ENCODE measurements around the gene NMD3. TPM values are rescaled to one million over a fixed set of nuclear protein-coding genes. Genes with fewer than 3 reads are reported as not detected.

The NMD3 gene
- total RNA-seq, 1 donor from 2014 or later, result 87.3 TPM

DNA sequence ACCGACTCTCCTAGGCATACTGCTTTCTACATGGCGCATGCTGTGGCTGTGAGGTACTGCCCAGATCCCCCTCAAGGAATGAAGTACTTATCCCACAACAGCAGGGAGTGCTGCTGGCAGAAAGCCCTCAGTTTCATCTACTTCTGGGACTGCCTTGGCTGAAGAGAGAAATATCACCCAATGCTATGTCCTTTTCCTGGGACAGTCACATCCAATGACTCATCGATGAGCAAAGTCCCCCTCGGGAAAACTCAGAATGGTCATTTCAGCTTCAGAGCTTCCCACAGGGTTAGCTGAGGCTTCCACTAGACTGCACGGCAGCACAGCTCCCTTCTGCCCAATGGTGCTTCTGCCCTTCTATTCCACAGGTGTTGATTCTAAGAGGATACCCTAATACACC, 3.6 kb upstream of the NMD3 start:
- Histone ChIP-seq H2AFZ (ENCODE audit: low read depth, low read length) (no peak overlapping the region), H3K27ac (ENCODE audit: low read depth, low read length) (no peak overlapping the region), H3K9ac (ENCODE audit: low read length) (no peak overlapping the region), H4K20me1 (ENCODE audit: insufficient read depth, low read length) (peaks cover under 1% of the 10 kb centered on the region), H3K4me1 (ENCODE audit: insufficient read depth, low read length) (no peaks in the 10 kb centered on the region), H3K4me2 (ENCODE audit: low read length) (no peak overlapping the region), H3K36me3 (ENCODE audit: insufficient read depth, low read length) (no peaks in the 10 kb centered on the region), H3K4me3 (ENCODE audit: insufficient read depth, low read depth, low read length) (no peak overlapping the region), H3K9me3 (ENCODE audit: insufficient read depth, low read depth, low read length) (no peaks in the 10 kb centered on the region), H3K79me2 (ENCODE audit: insufficient read depth, low read length) (peaks cover 14% of the 10 kb centered on the region), H3K27me3 (ENCODE audit: insufficient read depth, low read length) (no peaks in the 10 kb centered on the region)
- H3K4me3 Mint-ChIP-seq (ENCODE audit: unreplicated experiment), result no peak overlapping the region
- no peak overlapping the region for H3K27ac Mint-ChIP-seq (ENCODE audit: unreplicated experiment)
- H3K36me3 Mint-ChIP-seq (ENCODE audit: low read depth, unreplicated experiment), result peaks cover 1% of the 10 kb centered on the region
- DNase-seq (ENCODE audit: low read depth), result no peak
- H3K4me1 Mint-ChIP-seq (ENCODE audit: low read depth, unreplicated experiment), result peaks cover 6% of the 10 kb centered on the region
- TF ChIP-seq, protein P1, sequence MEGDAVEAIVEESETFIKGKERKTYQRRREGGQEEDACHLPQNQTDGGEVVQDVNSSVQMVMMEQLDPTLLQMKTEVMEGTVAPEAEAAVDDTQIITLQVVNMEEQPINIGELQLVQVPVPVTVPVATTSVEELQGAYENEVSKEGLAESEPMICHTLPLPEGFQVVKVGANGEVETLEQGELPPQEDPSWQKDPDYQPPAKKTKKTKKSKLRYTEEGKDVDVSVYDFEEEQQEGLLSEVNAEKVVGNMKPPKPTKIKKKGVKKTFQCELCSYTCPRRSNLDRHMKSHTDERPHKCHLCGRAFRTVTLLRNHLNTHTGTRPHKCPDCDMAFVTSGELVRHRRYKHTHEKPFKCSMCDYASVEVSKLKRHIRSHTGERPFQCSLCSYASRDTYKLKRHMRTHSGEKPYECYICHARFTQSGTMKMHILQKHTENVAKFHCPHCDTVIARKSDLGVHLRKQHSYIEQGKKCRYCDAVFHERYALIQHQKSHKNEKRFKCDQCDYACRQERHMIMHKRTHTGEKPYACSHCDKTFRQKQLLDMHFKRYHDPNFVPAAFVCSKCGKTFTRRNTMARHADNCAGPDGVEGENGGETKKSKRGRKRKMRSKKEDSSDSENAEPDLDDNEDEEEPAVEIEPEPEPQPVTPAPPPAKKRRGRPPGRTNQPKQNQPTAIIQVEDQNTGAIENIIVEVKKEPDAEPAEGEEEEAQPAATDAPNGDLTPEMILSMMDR (IDR thresholded peaks at IDR 0.05; ENCODE audit: insufficient read depth, low read depth, low read length), result no peak
- no peak for TF ChIP-seq EZH2 (IDR thresholded peaks at IDR 0.05; ENCODE audit: insufficient read depth, low read length)
- no peaks in the 10 kb centered on the region for H3K9me3 Mint-ChIP-seq (ENCODE audit: unreplicated experiment)
- H3K27me3 Mint-ChIP-seq (ENCODE audit: low read depth, unreplicated experiment), result no peaks in the 10 kb centered on the region
- FAIRE-seq, result peak; percentile 60

DNA sequence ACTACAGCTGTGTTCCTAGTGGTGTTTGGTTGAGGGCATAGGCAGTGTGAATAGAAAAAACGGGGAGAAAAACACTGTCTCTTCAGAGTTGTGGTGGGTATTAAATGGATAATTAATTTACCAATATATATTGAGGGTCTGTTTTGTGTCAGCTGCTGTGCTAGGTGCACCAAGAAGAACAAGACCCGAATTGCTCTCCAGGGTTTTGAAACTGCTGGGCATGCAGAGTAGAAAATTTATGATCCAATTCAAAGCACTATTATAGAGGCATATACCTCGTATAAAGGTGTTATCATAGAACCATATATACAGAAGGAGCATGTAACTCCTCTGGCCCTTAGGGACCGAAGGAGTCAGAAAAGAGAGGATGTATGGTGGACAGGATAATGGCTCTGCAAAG, 1.6 kb upstream of the NMD3 start:
- Histone ChIP-seq H3K27me3 (ENCODE audit: insufficient read depth, low read length) (no peaks in the 10 kb centered on the region), H3K4me1 (ENCODE audit: insufficient read depth, low read length) (peaks cover 13% of the 10 kb centered on the region), H3K79me2 (ENCODE audit: insufficient read depth, low read length) (peaks cover 34% of the 10 kb centered on the region), H3K4me2 (ENCODE audit: low read length) (no peak overlapping the region), H2AFZ (ENCODE audit: low read depth, low read length) (no peak overlapping the region), H4K20me1 (ENCODE audit: insufficient read depth, low read length) (peaks cover 18% of the 10 kb centered on the region), H3K4me3 (ENCODE audit: insufficient read depth, low read depth, low read length) (no peak overlapping the region), H3K36me3 (ENCODE audit: insufficient read depth, low read length) (no peaks in the 10 kb centered on the region), H3K27ac (ENCODE audit: low read depth, low read length) (no peak overlapping the region), H3K9me3 (ENCODE audit: insufficient read depth, low read depth, low read length) (no peaks in the 10 kb centered on the region), H3K9ac (ENCODE audit: low read length) (no peak overlapping the region)
- FAIRE-seq (no peak), DNase-seq (ENCODE audit: low read depth) (no peak)
- TF ChIP-seq EZH2 (IDR thresholded peaks at IDR 0.05; ENCODE audit: insufficient read depth, low read length), result no peak
- TF ChIP-seq, protein P1 (IDR thresholded peaks at IDR 0.05; ENCODE audit: insufficient read depth, low read depth, low read length), result no peak
- H3K36me3 Mint-ChIP-seq (ENCODE audit: low read depth, unreplicated experiment), result peaks cover 1% of the 10 kb centered on the region
- H3K9me3 Mint-ChIP-seq (ENCODE audit: unreplicated experiment), result no peaks in the 10 kb centered on the region
- H3K4me1 Mint-ChIP-seq (ENCODE audit: low read depth, unreplicated experiment), result peaks cover 12% of the 10 kb centered on the region
- H3K27me3 Mint-ChIP-seq (ENCODE audit: low read depth, unreplicated experiment), result no peaks in the 10 kb centered on the region
- no peak overlapping the region for H3K27ac Mint-ChIP-seq (ENCODE audit: unreplicated experiment)
- no peak overlapping the region for H3K4me3 Mint-ChIP-seq (ENCODE audit: unreplicated experiment)

DNA sequence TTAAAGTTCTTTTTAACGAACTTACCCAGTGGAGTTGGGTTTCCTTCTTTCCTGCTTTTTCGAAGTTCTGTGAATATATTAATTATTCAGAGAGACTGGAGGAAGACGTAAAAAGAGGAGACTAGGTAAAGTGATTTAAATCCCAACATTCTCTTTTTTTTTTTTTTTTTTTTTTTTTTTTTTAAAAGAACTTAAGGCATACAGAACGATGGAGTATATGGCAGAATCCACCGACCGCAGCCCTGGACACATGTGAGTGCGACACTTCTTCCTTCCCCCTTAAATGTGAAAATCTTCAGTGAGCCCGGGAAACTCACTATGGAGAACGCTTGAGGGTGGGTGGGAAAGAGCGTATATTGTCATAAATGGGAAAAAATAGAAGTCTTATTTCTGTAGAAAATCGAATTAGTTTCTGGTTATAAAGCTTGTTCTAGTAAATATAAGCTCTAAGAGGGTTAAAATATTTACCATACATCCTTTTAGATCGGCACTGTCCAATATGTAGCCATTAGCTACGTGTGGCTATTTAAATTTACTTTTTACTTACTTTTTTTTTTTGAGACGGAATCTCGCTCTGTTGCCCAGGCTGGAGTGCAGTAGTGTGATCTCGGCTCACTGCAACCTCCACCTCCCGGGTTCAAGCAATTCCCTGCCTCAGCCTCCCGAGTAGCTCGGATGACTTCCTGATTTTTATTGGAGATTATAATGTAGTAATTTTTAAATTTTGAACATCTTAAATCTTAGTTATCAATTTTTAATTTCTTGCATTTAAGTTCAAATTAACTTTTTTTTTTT, 892 bp downstream of the NMD3 start:
- H3K4me3 ChIP-seq (ENCODE audit: insufficient read depth, low read depth, low read length), result peak overlapping the region; percentile 87
- DNase-seq (ENCODE audit: low read depth) (no peak), FAIRE-seq (no peak)
- TF ChIP-seq EZH2 (IDR thresholded peaks at IDR 0.05; ENCODE audit: insufficient read depth, low read length), result no peak
- TF ChIP-seq, protein P1 (IDR thresholded peaks at IDR 0.05; ENCODE audit: insufficient read depth, low read depth, low read length), result no peak
- H3K4me1 Mint-ChIP-seq (ENCODE audit: low read depth, unreplicated experiment), result peaks cover 12% of the 10 kb centered on the region
- H4K20me1 ChIP-seq (ENCODE audit: insufficient read depth, low read length), result peaks cover 39% of the 10 kb centered on the region
- H3K4me1 ChIP-seq (ENCODE audit: insufficient read depth, low read length), result peaks cover 13% of the 10 kb centered on the region
- no peaks in the 10 kb centered on the region for H3K27me3 ChIP-seq (ENCODE audit: insufficient read depth, low read length)
- H3K36me3 Mint-ChIP-seq (ENCODE audit: low read depth, unreplicated experiment), result peaks cover 3% of the 10 kb centered on the region
- H3K36me3 ChIP-seq (ENCODE audit: insufficient read depth, low read length), result peaks cover 17% of the 10 kb centered on the region
- H3K4me3 Mint-ChIP-seq (ENCODE audit: unreplicated experiment), result peak overlapping the region; percentile 95
- peak overlapping the region; percentile 55 for H2AFZ ChIP-seq (ENCODE audit: low read depth, low read length)
- H3K9ac ChIP-seq (ENCODE audit: low read length), result peak overlapping the region; percentile 97
- H3K4me2 ChIP-seq (ENCODE audit: low read length), result peak overlapping the region; percentile 92
- peak overlapping the region; percentile 93 for H3K27ac ChIP-seq (ENCODE audit: low read depth, low read length)
- no peaks in the 10 kb centered on the region for H3K27me3 Mint-ChIP-seq (ENCODE audit: low read depth, unreplicated experiment)
- no peaks in the 10 kb centered on the region for H3K9me3 Mint-ChIP-seq (ENCODE audit: unreplicated experiment)
- no peaks in the 10 kb centered on the region for H3K9me3 ChIP-seq (ENCODE audit: insufficient read depth, low read depth, low read length)
- peaks cover 59% of the 10 kb centered on the region for H3K79me2 ChIP-seq (ENCODE audit: insufficient read depth, low read length)
- H3K27ac Mint-ChIP-seq (ENCODE audit: unreplicated experiment), result peak overlapping the region; percentile 85
